A549 (cell line): Measurements from ENCODE around the gene KCNQ5.

Experiments
- EP300 ChIP-seq, 2 experiments: fragments of >200 bp; sonication (Bioruptor Twin); formaldehyde crosslinking; IDR thresholded peaks; 2 replicates in 1 of 2; 3 replicates in 1 of 2; pipeline ENCODE4 v1.6.1; 2016 to 2017
- HDAC2 ChIP-seq: fragments of 200-600 bp; sonication (generic); IDR thresholded peaks from 2 replicates; pipeline ENCODE4 v1.6.1; 2016
- KDM5A ChIP-seq: fragments of 200-600 bp; sonication (generic); IDR thresholded peaks from 2 replicates; pipeline ENCODE4 v1.6.1; 2016; ENCODE audit warnings: antibody characterized with exemption, mild to moderate bottlenecking
- MAZ ChIP-seq: fragments of 150-350 bp; IDR thresholded peaks from 2 replicates; pipeline ENCODE4 v1.6.1; 2014; ENCODE audit warnings: antibody characterized with exemption, low read depth, low read length, borderline replicate concordance
- POLR2A ChIP-seq: IDR thresholded peaks from 2 replicates; pipeline ENCODE4 v1.6.1; 2012; ENCODE audit warnings: mild to moderate bottlenecking, low read length
- TP53 ChIP-seq: fragments of 250-450 bp; sonication (Bioruptor Pico); IDR thresholded peaks from 2 replicates; pipeline ENCODE4 v1.5.0; 2021; ENCODE audit warnings: mild to moderate bottlenecking, moderate library complexity
- TF ChIP-seq, protein P1 (sequence below): fragments of >200 bp; sonication (Bioruptor Twin); formaldehyde crosslinking; IDR thresholded peaks from 3 replicates; pipeline ENCODE4 v1.5.1; 2016
- TF ChIP-seq, protein P2 (sequence below): fragments of 200-600 bp; sonication (generic); IDR thresholded peaks from 2 replicates; pipeline ENCODE4 v1.6.1; 2016; ENCODE audit warnings: antibody characterized with exemption, mild to moderate bottlenecking, moderate library complexity

DNA sequence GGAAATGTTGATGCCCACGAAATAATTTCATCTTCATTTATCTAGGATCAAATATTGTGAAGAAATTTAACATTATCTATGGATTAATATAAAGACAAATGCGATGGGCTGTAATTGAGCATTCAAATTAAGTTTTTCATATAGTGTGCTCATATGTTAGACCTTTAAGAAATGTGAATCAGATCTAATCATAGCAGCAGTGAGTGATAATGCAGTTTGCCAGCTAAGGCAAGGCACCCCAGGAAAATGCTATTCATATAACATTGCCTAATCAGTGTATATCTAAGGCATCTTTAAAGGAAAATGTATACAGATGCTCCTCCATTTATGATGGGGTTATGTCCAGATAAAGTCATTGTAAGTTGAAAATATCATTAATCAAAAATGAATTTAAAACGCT lies 135.2 kb downstream of the KCNQ5 start:
- TF ChIP-seq, protein P1, sequence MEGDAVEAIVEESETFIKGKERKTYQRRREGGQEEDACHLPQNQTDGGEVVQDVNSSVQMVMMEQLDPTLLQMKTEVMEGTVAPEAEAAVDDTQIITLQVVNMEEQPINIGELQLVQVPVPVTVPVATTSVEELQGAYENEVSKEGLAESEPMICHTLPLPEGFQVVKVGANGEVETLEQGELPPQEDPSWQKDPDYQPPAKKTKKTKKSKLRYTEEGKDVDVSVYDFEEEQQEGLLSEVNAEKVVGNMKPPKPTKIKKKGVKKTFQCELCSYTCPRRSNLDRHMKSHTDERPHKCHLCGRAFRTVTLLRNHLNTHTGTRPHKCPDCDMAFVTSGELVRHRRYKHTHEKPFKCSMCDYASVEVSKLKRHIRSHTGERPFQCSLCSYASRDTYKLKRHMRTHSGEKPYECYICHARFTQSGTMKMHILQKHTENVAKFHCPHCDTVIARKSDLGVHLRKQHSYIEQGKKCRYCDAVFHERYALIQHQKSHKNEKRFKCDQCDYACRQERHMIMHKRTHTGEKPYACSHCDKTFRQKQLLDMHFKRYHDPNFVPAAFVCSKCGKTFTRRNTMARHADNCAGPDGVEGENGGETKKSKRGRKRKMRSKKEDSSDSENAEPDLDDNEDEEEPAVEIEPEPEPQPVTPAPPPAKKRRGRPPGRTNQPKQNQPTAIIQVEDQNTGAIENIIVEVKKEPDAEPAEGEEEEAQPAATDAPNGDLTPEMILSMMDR = no peak
- TF ChIP-seq POLR2A (no peak), TP53 (CRISPR knock-in tag) (no peak), EP300 (IDR thresholded peaks at IDR 0.05) (no peak), HDAC2 (no peak), KDM5A (no peak), MAZ (no peak)
- TF ChIP-seq, protein P2, sequence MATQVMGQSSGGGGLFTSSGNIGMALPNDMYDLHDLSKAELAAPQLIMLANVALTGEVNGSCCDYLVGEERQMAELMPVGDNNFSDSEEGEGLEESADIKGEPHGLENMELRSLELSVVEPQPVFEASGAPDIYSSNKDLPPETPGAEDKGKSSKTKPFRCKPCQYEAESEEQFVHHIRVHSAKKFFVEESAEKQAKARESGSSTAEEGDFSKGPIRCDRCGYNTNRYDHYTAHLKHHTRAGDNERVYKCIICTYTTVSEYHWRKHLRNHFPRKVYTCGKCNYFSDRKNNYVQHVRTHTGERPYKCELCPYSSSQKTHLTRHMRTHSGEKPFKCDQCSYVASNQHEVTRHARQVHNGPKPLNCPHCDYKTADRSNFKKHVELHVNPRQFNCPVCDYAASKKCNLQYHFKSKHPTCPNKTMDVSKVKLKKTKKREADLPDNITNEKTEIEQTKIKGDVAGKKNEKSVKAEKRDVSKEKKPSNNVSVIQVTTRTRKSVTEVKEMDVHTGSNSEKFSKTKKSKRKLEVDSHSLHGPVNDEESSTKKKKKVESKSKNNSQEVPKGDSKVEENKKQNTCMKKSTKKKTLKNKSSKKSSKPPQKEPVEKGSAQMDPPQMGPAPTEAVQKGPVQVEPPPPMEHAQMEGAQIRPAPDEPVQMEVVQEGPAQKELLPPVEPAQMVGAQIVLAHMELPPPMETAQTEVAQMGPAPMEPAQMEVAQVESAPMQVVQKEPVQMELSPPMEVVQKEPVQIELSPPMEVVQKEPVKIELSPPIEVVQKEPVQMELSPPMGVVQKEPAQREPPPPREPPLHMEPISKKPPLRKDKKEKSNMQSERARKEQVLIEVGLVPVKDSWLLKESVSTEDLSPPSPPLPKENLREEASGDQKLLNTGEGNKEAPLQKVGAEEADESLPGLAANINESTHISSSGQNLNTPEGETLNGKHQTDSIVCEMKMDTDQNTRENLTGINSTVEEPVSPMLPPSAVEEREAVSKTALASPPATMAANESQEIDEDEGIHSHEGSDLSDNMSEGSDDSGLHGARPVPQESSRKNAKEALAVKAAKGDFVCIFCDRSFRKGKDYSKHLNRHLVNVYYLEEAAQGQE = no peak
